Naive thymus-derived CD8-positive, alpha-beta T cell (primary cell): Measurements from ENCODE around the gene STRAP. TPM values are rescaled to one million over a fixed set of nuclear protein-coding genes. Genes with fewer than 3 reads are reported as not detected.
A peak's percentile ranks its signal among the peaks of the same experiment; 100 is the strongest.
"Not testable (repeated sequence)": the region's sequence is repeated elsewhere in the genome, so short reads cannot be mapped to it uniquely, and the experiment has no call there.

Experiments
- ATAC-seq, 2 donors: fragments of 150-1000 bp; cut with Tn5 transposase in 1 of 2; sonication (Bioruptor Pico), chemical (Tn5 transposase) in 1 of 2; 1 replicate in 1 of 2; 2 replicates in 1 of 2; pipeline ENCODE4 v1.10.0; 2021; ENCODE audit warnings: mild to moderate bottlenecking in 2 of 2, moderate library complexity in 2 of 2
- POLR2A ChIA-PET: fragments of 350-600 bp; sonication (Branson Sonifier 250); formaldehyde crosslinking; loops from one replicate; lab custom pipeline; 2021; ENCODE audit warnings: antibody characterized with exemption; lab: Charles Lee
- DNase-seq, 10 donors: peaks; one replicate each; pipeline versions ENCODE4 v3.0.0 to v3.0.0-alpha.2; 2020 to 2022
- H3K27ac Mint-ChIP-seq, 10 donors: one replicate each; pipeline ENCODE4 v1.8.0; 2020 to 2022; ENCODE audit warnings: mild to moderate bottlenecking in 10 of 10, mixed read lengths in 10 of 10, moderate library complexity in 4 of 10, inconsistent platforms in 1 of 10
- H3K27me3 Mint-ChIP-seq, 5 donors: one replicate each; pipeline ENCODE4 v1.8.0; 2021 to 2022; ENCODE audit warnings: mixed read lengths in 5 of 5
- H3K36me3 Mint-ChIP-seq, 3 donors: one replicate each; pipeline ENCODE4 v1.8.0; 2020 to 2022; ENCODE audit warnings: mixed read lengths in 3 of 3, mild to moderate bottlenecking in 2 of 3, inconsistent platforms in 1 of 3
- H3K4me1 Mint-ChIP-seq, 4 donors: one replicate each; pipeline ENCODE4 v1.8.0; 2021 to 2022; ENCODE audit warnings: mixed read lengths in 4 of 4
- H3K4me3 Mint-ChIP-seq, 10 donors: one replicate each; pipeline ENCODE4 v1.8.0; 2020 to 2022; ENCODE audit warnings: mild to moderate bottlenecking in 10 of 10, mixed read lengths in 10 of 10, moderate library complexity in 6 of 10, inconsistent platforms in 1 of 10
- H3K9me3 Mint-ChIP-seq, 9 donors: one replicate each; pipeline ENCODE4 v1.8.0; 2020 to 2022; ENCODE audit warnings: mixed read lengths in 9 of 9, mild to moderate bottlenecking in 3 of 9, inconsistent platforms in 1 of 9, moderate library complexity in 1 of 9
- polyA plus RNA-seq, 3 donors: library from polyadenylated mRNA; unstranded; fragments of 300-500 nt; fragmentation: Illumina TruSeq; gene quantifications; one replicate each; pipeline ENCODE4 v1.2.3, GENCODE V29; 2021
- total RNA-seq, 8 experiments: library from RNA in 2 of 8; stranded (reverse) in 2 of 8; gene quantifications; one replicate each; pipeline ENCODE4 v1.2.3 and lab custom pipeline; 2021 to 2026

STRAP gene
- total and polyA plus RNA-seq, 5 experiments from 2014 or later: 49.6 to 126 (median 99.2) TPM

- ATAC-seq (no peak), DNase-seq (no peak)
- Mint-ChIP-seq H3K9me3 (peaks cover 0 to 20% (median 5%) of the 10 kb centered on the region in 9 donors), H3K36me3 (peaks cover 8 to 24% (median 24%) of the 10 kb centered on the region in 3 donors), H3K4me3 (no peak overlapping the region), H3K4me1 (peaks cover 5 to 18% (median 9%) of the 10 kb centered on the region in 4 donors), H3K27me3 (no peaks in the 10 kb centered on the region), H3K27ac (no peak overlapping the region)
- POLR2A ChIA-PET: no interaction called here
Observed at GRCh38 chr12:15933751-15934150, 51.6 kb downstream of the STRAP start.

- peak overlapping the region in 2 of 10 donors; percentile 65 to 79 for H3K27ac Mint-ChIP-seq
Observed at GRCh38 chr12:15936751-15937150, 54.6 kb downstream of the STRAP start.

GRCh38 chr12:15937902-15938301 lies 55.7 kb downstream of the STRAP start:
- Mint-ChIP-seq H3K4me3 (no peak overlapping the region), H3K4me1 (peaks cover 5 to 16% (median 11%) of the 10 kb centered on the region in 4 donors), H3K9me3 (peaks cover 6 to 41% (median 18%) of the 10 kb centered on the region in 9 donors), H3K27me3 (no peaks in the 10 kb centered on the region), H3K27ac (no peak overlapping the region), H3K36me3 (peaks cover 19 to 40% (median 38%) of the 10 kb centered on the region in 3 donors)
- POLR2A ChIA-PET: no interaction called here
- DNase-seq: no peak
- no peak for ATAC-seq

More at GRCh38 chr12:15936751-15937150, 54.6 kb downstream of the STRAP start:
- Mint-ChIP-seq H3K36me3 (peaks cover 14 to 36% (median 33%) of the 10 kb centered on the region in 3 donors), H3K27me3 (no peaks in the 10 kb centered on the region), H3K4me1 (peaks cover 4 to 16% (median 8%) of the 10 kb centered on the region in 4 donors), H3K4me3 (no peak overlapping the region), H3K9me3 (peaks cover 5 to 33% (median 16%) of the 10 kb centered on the region in 9 donors)
- DNase-seq (no peak), ATAC-seq (no peak)
- POLR2A ChIA-PET: no interaction called here

GRCh38 chr12:15939111-15939510 lies 56.9 kb downstream of the STRAP start:
- H3K9me3 Mint-ChIP-seq: peaks cover 6 to 48% (median 18%) of the 10 kb centered on the region in 9 donors
- peaks cover 14 to 47% (median 36%) of the 10 kb centered on the region in 3 donors for H3K36me3 Mint-ChIP-seq

GRCh38 chr12:15942475-15942874 lies 60.3 kb downstream of the STRAP start:
- peaks cover 19 to 65% (median 42%) of the 10 kb centered on the region in 3 donors for H3K36me3 Mint-ChIP-seq
- peaks cover 1 to 22% (median 11%) of the 10 kb centered on the region in 4 donors for H3K4me1 Mint-ChIP-seq
- DNase-seq (no peak), ATAC-seq (no peak)
- H3K27ac Mint-ChIP-seq: no peak overlapping the region
- H3K9me3 Mint-ChIP-seq: peaks cover 8 to 74% (median 32%) of the 10 kb centered on the region in 9 donors
- no peaks in the 10 kb centered on the region for H3K27me3 Mint-ChIP-seq
- POLR2A ChIA-PET: no interaction called here
- H3K4me3 Mint-ChIP-seq: peak overlapping the region in 1 of 10 donors; percentile 19

More at GRCh38 chr12:15939111-15939510, 56.9 kb downstream of the STRAP start:
- Mint-ChIP-seq H3K27ac (no peak overlapping the region), H3K27me3 (no peaks in the 10 kb centered on the region), H3K4me3 (no peak overlapping the region), H3K4me1 (peaks cover 5 to 16% (median 11%) of the 10 kb centered on the region in 4 donors)
- POLR2A ChIA-PET: no interaction called here
- ATAC-seq (no peak), DNase-seq (no peak)

GRCh38 chr12:15943519-15943918 lies 61.3 kb downstream of the STRAP start:
- H3K27me3 Mint-ChIP-seq, H3K27ac Mint-ChIP-seq, DNase-seq, POLR2A ChIA-PET, H3K4me3 Mint-ChIP-seq, ATAC-seq: not testable (repeated sequence)
- peaks cover 20 to 74% (median 44%) of the 10 kb centered on the region in 3 donors for H3K36me3 Mint-ChIP-seq
- H3K4me1 Mint-ChIP-seq: peaks cover 3 to 18% (median 12%) of the 10 kb centered on the region in 4 donors
- peaks cover 8 to 77% (median 41%) of the 10 kb centered on the region in 9 donors for H3K9me3 Mint-ChIP-seq

GRCh38 chr12:15948461-15948860 lies 66.3 kb downstream of the STRAP start:
- H3K27me3 Mint-ChIP-seq, H3K4me3 Mint-ChIP-seq, ATAC-seq, DNase-seq, POLR2A ChIA-PET, H3K27ac Mint-ChIP-seq: not testable (repeated sequence)
- Mint-ChIP-seq H3K36me3 (peaks cover 14 to 49% (median 22%) of the 10 kb centered on the region in 3 donors), H3K9me3 (peaks cover 0 to 48% (median 28%) of the 10 kb centered on the region in 9 donors), H3K4me1 (peaks cover 5 to 18% (median 13%) of the 10 kb centered on the region in 4 donors)

Other genes starting within 250 kb of the STRAP start
- gene EPS8, start 93.0 kb upstream of the STRAP start, total RNA-seq: 1 to 10 TPM; 1.1 to 1.2 TPM
- gene EPS8, start 93.0 kb upstream of the STRAP start, polyA plus RNA-seq: 1 to 10 TPM in 2 of 3 donors, under 1 TPM in 1; 0.81 to 1.6 (median 1.2) TPM
- 10 to 100 TPM; 12.4 to 14.1 TPM for gene DERA, start 28.9 kb downstream of the STRAP start, total RNA-seq
- gene DERA, start 28.9 kb downstream of the STRAP start, polyA plus RNA-seq: 10 to 100 TPM; 22.8 to 28.5 (median 26.7) TPM